Measurements from ENCODE around the gene FAM131C. TPM values are rescaled to one million over a fixed set of nuclear protein-coding genes. Genes with fewer than 3 reads are reported as not detected.

Gene FAM131C
- total RNA-seq, 2 experiments from 2014 or later = 0.09 to 0.23 TPM

- intact Hi-C loops (cut with DNase I, micrococcal nuclease) = no loop called here
- no peaks in the 10 kb centered on the region for H3K36me3 Mint-ChIP-seq (ENCODE audit: low read depth)
- ChIA-PET CTCF (interaction anchor here (0.6 to 1.2 kb wide), 3 partner anchors 8 to 226 kb away, joined by 3 read pairs; no protein-coding TSS in a partner anchor), POLR2A (no interaction called here)
- no peaks in the 10 kb centered on the region for H3K27me3 Mint-ChIP-seq
- H3K4me1 Mint-ChIP-seq = peaks cover 2% of the 10 kb centered on the region
- no peak within 1 kb of the TSS for H3K4me3 Mint-ChIP-seq
- DNase-seq = no peak
- no peaks in the 10 kb centered on the region for H3K9me3 Mint-ChIP-seq (ENCODE audit: low read depth)
- no peak within 1 kb of the TSS for H3K27ac Mint-ChIP-seq
- no peak for ATAC-seq
Measured at GRCh38 chr1:16017461-16018303, 55.8 kb downstream of the FAM131C start, which contains the start of gene HSPB7. TSS of gene HSPB7 (minus strand) at chr1:16018043. CDS start at chr1:16017963, 80 bp downstream.

GRCh38 chr1:16017076-16017460 is 56.4 kb downstream of the FAM131C start:
- no peak for DNase-seq
- CTCF ChIA-PET = interaction anchor here (0.6 to 1.2 kb wide), 3 partner anchors 8 to 367 kb away, joined by 3 read pairs; no protein-coding TSS in a partner anchor
- Mint-ChIP-seq H3K4me1 (peaks cover 2% of the 10 kb centered on the region), H3K27ac (no peak overlapping the region), H3K27me3 (no peaks in the 10 kb centered on the region), H3K36me3 (ENCODE audit: low read depth) (no peaks in the 10 kb centered on the region), H3K4me3 (no peak overlapping the region), H3K9me3 (ENCODE audit: low read depth) (no peaks in the 10 kb centered on the region)
- ATAC-seq = no peak
- POLR2A ChIA-PET = no interaction called here
- intact Hi-C loops (cut with DNase I, micrococcal nuclease) = no loop called here

- no peak for ATAC-seq
- intact Hi-C loops (cut with DNase I, micrococcal nuclease) = no loop called here
- no peak overlapping the region for H3K27ac Mint-ChIP-seq
- no peaks in the 10 kb centered on the region for H3K9me3 Mint-ChIP-seq (ENCODE audit: low read depth)
- DNase-seq = no peak
- POLR2A ChIA-PET = no interaction called here
- no peak overlapping the region for H3K4me3 Mint-ChIP-seq
- H3K27me3 Mint-ChIP-seq = no peaks in the 10 kb centered on the region
- CTCF ChIA-PET = interaction anchor here (0.6 to 0.8 kb wide), 4 partner anchors 11 to 366 kb away, joined by 3 to 4 read pairs (median 3); no protein-coding TSS in a partner anchor
- H3K36me3 Mint-ChIP-seq (ENCODE audit: low read depth) = no peaks in the 10 kb centered on the region
- H3K4me1 Mint-ChIP-seq = peaks cover 2% of the 10 kb centered on the region
Measured at GRCh38 chr1:16015960-16016901, 57.2 kb downstream of the FAM131C start.

- ChIA-PET CTCF (interaction anchor here (0.7 kb wide), 1 partner anchor 21 kb away, joined by 3 read pairs; no protein-coding TSS in a partner anchor), POLR2A (no interaction called here)
- H3K4me1 Mint-ChIP-seq = peaks cover 2% of the 10 kb centered on the region
- no peak overlapping the region for H3K27ac Mint-ChIP-seq
- H3K36me3 Mint-ChIP-seq (ENCODE audit: low read depth) = no peaks in the 10 kb centered on the region
- ATAC-seq = no peak
- H3K9me3 Mint-ChIP-seq (ENCODE audit: low read depth) = no peaks in the 10 kb centered on the region
- no peak overlapping the region for H3K4me3 Mint-ChIP-seq
- intact Hi-C loops (cut with DNase I, micrococcal nuclease) = no loop called here
- no peaks in the 10 kb centered on the region for H3K27me3 Mint-ChIP-seq
- no peak for DNase-seq
Measured at GRCh38 chr1:16015491-16015890, 58.0 kb downstream of the FAM131C start.

- POLR2A ChIA-PET = no interaction called here
Measured at GRCh38 chr1:16014509-16015482, 58.7 kb downstream of the FAM131C start.

GRCh38 chr1:16013908-16014258 is 59.6 kb downstream of the FAM131C start:
- no peaks in the 10 kb centered on the region for H3K27me3 Mint-ChIP-seq
- CTCF ChIA-PET = interaction anchor here (0.6 to 1.5 kb wide), 2 partner anchors 41 to 46 kb away, joined by 3 read pairs; no protein-coding TSS in a partner anchor

More at GRCh38 chr1:16014509-16015482, 58.7 kb downstream of the FAM131C start:
- peaks cover 2% of the 10 kb centered on the region for H3K4me1 Mint-ChIP-seq
- no peak overlapping the region for H3K27ac Mint-ChIP-seq
- H3K9me3 Mint-ChIP-seq (ENCODE audit: low read depth) = no peaks in the 10 kb centered on the region
- DNase-seq = no peak
- no peak overlapping the region for H3K4me3 Mint-ChIP-seq
- no peak for ATAC-seq
- CTCF ChIA-PET = interaction anchor here (0.6 to 1.5 kb wide), 3 partner anchors 20 to 45 kb away, joined by 3 read pairs; no protein-coding TSS in a partner anchor
- H3K27me3 Mint-ChIP-seq = no peaks in the 10 kb centered on the region
- no peaks in the 10 kb centered on the region for H3K36me3 Mint-ChIP-seq (ENCODE audit: low read depth)
- intact Hi-C loops (cut with DNase I, micrococcal nuclease) = loop anchor here in 1 of 2 experiments (5.0 kb wide), 1 partner anchor 223 kb away; the partner anchor contains the start of gene CPLANE2

GRCh38 chr1:16013220-16013907 is 60.1 kb downstream of the FAM131C start:
- ChIA-PET CTCF (interaction anchor here (0.5 to 1.5 kb wide), 2 partner anchors 41 to 164 kb away, joined by 3 read pairs; no protein-coding TSS in a partner anchor), POLR2A (no interaction called here)
- peaks cover 2% of the 10 kb centered on the region for H3K4me1 Mint-ChIP-seq
- H3K4me3 Mint-ChIP-seq = no peak overlapping the region
- H3K9me3 Mint-ChIP-seq (ENCODE audit: low read depth) = no peaks in the 10 kb centered on the region
- intact Hi-C loops (cut with DNase I, micrococcal nuclease) = loop anchor here in 1 of 2 experiments (1.0 to 5.0 kb wide), 2 partner anchors 43 to 224 kb away; partner anchors contain the start of gene CPLANE2
- H3K36me3 Mint-ChIP-seq (ENCODE audit: low read depth) = no peaks in the 10 kb centered on the region
- H3K27ac Mint-ChIP-seq = no peak overlapping the region
- DNase-seq = peak; percentile 79
- H3K27me3 Mint-ChIP-seq = no peaks in the 10 kb centered on the region
- peak; percentile 70 for ATAC-seq

More at GRCh38 chr1:16013908-16014258, 59.6 kb downstream of the FAM131C start:
- Mint-ChIP-seq H3K9me3 (ENCODE audit: low read depth) (no peaks in the 10 kb centered on the region), H3K4me1 (peaks cover 2% of the 10 kb centered on the region), H3K36me3 (ENCODE audit: low read depth) (no peaks in the 10 kb centered on the region), H3K4me3 (no peak overlapping the region), H3K27ac (no peak overlapping the region)
- intact Hi-C loops (cut with DNase I, micrococcal nuclease) = loop anchor here in 1 of 2 experiments (1.0 to 5.0 kb wide), 2 partner anchors 42 to 223 kb away; partner anchors contain the start of gene CPLANE2
- ATAC-seq (no peak), DNase-seq (no peak)
- POLR2A ChIA-PET = no interaction called here

GRCh38 chr1:16012590-16013219 is 60.7 kb downstream of the FAM131C start:
- CTCF ChIA-PET = interaction anchor here (0.5 kb wide), 1 partner anchor 164 kb away, joined by 3 read pairs; no protein-coding TSS in a partner anchor
- intact Hi-C loops (cut with DNase I, micrococcal nuclease) = loop anchor here in 1 of 2 experiments (1.0 to 5.0 kb wide), 2 partner anchors 44 to 225 kb away; partner anchors contain the start of gene CPLANE2

GRCh38 chr1:16011936-16012589 is 61.4 kb downstream of the FAM131C start:
- Mint-ChIP-seq H3K27me3 (no peaks in the 10 kb centered on the region), H3K36me3 (ENCODE audit: low read depth) (no peaks in the 10 kb centered on the region), H3K27ac (no peak overlapping the region), H3K9me3 (ENCODE audit: low read depth) (no peaks in the 10 kb centered on the region), H3K4me3 (no peak overlapping the region), H3K4me1 (peaks cover 3% of the 10 kb centered on the region)
- no peak for DNase-seq
- ChIA-PET CTCF (interaction anchor here (0.8 to 1.4 kb wide), 2 partner anchors 197 to 217 kb away, joined by 3 read pairs; no protein-coding TSS in a partner anchor), POLR2A (no interaction called here)
- intact Hi-C loops (cut with DNase I, micrococcal nuclease) = loop anchor here in 1 of 2 experiments (5.0 kb wide), 1 partner anchor 225 kb away; the partner anchor contains the start of gene CPLANE2
- ATAC-seq = no peak

More at GRCh38 chr1:16012590-16013219, 60.7 kb downstream of the FAM131C start:
- Mint-ChIP-seq H3K9me3 (ENCODE audit: low read depth) (no peaks in the 10 kb centered on the region), H3K4me3 (peak overlapping the region; percentile 12), H3K4me1 (peaks cover 2% of the 10 kb centered on the region), H3K27ac (no peak overlapping the region), H3K36me3 (ENCODE audit: low read depth) (no peaks in the 10 kb centered on the region), H3K27me3 (no peaks in the 10 kb centered on the region)
- POLR2A ChIA-PET = no interaction called here
- DNase-seq = peak; percentile 64
- ATAC-seq = peak; percentile 45

Measured in activated CD4-positive, alpha-beta T cell treated with anti-CD3 and anti-CD28 coated beads for 36 hours (primary cell).